D721Med (cell line): Measurements from ENCODE around the gene CADPS.

Source experiments
- DNase-seq: peaks from one replicate; pipeline ENCODE4 v3.0.0; 2011; ENCODE audit warnings: low spot score; ENCODE audit not compliant: insufficient read length
- FAIRE-seq: peaks from 2 replicates; lab custom pipeline; 2011; peaks lifted over from hg19 to GRCh38; lab: Jason Lieb, UNC
- TF ChIP-seq, protein P1 (sequence below): IDR thresholded peaks from 2 replicates; pipeline ENCODE4 v1.5.1; 2012; ENCODE audit warnings: mild to moderate bottlenecking, control low read depth; ENCODE audit not compliant: insufficient read depth; ENCODE audit errors: missing control alignments

The CADPS gene

DNA sequence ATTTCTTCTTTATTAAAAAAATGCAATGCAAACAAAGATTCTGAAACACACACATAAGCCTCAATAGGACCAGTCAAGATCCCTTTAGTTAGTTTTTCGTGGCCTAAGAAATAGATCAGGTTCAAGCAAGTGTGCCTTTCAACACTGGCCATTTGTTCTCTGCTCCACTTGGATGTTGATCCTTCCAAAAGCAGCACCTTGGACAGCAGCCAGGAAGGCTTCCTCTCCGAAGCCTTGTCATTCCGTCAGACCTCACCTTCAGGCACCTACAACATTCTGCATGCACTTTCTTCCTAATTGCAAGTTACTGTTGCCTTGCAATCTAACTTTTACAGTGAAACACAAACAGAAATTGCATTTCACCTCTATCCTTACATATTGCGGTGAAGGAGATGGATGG lies 346.0 kb downstream of the CADPS start:
- FAIRE-seq (no peak), DNase-seq (no peak)
- TF ChIP-seq, protein P1, sequence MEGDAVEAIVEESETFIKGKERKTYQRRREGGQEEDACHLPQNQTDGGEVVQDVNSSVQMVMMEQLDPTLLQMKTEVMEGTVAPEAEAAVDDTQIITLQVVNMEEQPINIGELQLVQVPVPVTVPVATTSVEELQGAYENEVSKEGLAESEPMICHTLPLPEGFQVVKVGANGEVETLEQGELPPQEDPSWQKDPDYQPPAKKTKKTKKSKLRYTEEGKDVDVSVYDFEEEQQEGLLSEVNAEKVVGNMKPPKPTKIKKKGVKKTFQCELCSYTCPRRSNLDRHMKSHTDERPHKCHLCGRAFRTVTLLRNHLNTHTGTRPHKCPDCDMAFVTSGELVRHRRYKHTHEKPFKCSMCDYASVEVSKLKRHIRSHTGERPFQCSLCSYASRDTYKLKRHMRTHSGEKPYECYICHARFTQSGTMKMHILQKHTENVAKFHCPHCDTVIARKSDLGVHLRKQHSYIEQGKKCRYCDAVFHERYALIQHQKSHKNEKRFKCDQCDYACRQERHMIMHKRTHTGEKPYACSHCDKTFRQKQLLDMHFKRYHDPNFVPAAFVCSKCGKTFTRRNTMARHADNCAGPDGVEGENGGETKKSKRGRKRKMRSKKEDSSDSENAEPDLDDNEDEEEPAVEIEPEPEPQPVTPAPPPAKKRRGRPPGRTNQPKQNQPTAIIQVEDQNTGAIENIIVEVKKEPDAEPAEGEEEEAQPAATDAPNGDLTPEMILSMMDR = no peak

DNA sequence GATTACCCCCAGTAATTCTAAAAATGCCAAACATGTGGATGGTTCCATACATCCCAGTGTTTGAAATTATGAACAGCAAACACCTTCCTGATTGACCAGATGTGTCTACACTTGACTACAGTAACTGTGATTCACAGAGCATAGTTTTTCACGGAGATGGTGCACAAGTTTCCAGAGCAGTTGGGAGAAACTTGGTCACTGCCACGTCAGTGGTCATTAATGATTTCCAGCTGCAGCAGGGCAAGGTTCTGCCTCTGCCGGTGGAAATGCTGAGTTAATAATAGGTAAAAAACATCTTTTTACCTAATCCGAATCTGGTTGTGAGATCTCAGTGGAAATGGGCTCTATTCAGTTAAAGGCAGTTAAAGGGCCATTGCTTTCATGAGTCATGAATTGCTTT lies 347.7 kb downstream of the CADPS start:
- TF ChIP-seq, protein P1 = no peak
- no peak for DNase-seq
- peak; percentile 11 for FAIRE-seq

DNA sequence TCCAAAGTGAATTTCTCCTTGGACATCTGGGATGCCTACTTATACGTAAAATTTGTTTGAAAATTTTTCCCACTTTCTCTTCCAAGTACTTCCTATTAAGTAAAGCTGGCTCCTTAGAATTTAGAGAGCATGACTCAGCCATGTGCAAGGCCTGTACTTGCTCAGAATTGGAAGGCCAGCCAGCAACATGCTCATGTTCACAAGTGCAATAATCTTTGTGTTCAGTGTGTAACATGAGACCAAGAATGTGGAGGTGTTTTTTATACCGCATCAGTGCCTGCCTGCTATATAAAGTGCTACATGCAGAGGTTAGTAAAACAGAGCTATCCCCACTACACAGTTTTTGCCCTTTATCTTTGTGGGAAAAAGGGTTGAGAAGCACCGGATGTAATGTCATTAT lies 349.9 kb downstream of the CADPS start:
- FAIRE-seq (no peak), DNase-seq (no peak)
- TF ChIP-seq, protein P1 = no peak

DNA sequence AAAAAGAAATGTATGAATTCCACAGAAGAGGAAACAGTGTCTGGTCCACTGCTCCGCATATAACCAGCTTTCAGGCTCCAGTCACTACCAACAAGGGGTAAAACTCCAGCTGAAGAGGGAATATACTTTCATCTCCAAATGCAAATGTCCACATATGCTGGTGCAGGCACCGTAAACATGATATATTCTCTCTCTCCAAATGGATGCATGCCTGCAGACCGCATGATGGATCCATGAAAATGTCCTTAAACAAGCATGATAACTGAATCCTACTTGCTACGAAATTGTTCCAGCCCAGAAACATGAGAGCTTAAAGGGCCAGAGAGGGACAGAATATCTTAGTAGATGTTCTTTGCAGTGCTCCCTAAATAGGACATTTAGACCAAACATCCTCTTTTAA lies 351.5 kb downstream of the CADPS start:
- DNase-seq (no peak), FAIRE-seq (no peak)
- TF ChIP-seq, protein P1 = no peak

DNA sequence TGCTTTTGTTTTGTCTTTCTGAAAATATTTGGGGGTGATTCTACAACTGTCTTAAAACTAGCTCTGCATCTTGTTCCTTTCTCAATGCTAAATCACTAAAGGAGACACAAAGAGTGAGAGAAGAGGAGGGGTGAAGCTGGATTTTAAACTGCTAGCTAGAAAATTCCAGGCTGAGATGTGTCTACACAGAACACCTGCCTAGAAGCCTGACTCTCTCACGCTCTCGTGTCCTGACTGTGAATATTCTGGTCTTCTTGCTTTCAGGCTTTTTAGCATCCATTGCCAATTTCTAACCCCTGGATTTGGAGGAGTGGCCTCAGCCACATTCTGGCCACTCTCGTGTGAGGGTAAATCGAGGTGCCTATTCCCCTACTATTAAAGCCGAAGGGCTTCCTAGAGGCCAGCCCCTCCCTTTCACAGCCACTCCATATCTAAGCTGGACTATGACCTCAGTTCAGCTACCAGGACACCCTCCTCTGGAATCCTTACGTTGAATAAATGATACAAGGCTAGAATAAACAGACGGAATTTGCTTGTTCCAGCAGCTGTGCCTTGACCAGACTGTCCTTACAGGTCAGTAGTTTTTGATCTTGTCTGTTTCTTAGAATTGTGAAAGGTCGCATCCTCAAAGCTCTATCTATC lies 353.6 kb downstream of the CADPS start:
- TF ChIP-seq, protein P1 = no peak
- FAIRE-seq (no peak), DNase-seq (no peak)

DNA sequence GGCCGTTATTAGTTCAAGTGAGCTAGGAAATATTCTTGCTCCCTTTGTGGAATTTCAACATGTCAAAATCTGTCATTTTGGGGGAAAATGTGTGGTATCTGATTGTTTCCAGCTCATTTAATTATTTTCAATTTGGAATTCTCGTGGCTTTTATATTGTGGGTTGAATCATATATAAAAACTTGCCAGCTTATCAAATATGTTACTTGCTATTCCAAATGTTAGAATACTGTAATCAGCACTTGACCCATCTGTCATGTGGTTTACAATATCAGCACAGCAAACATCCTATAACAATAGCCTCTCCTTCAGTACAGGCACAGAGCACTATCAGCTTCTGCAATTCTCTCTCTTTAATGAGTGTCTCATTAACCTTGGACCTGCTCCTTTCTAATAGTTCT lies 371.7 kb downstream of the CADPS start:
- TF ChIP-seq, protein P1 = no peak
- peak; percentile 68 for FAIRE-seq
- DNase-seq = no peak
